Measurements from ENCODE around the gene DAPL1. TPM values are rescaled to one million over a fixed set of nuclear protein-coding genes. Genes with fewer than 3 reads are reported as not detected.

The DAPL1 gene
- total and polyA plus RNA-seq, 5 experiments from 2014 or later, result not detected

- Mint-ChIP-seq H3K4me1 (peaks cover 0 to 9% (median 0%) of the 10 kb centered on the region in 4 donors), H3K27me3 (peaks cover 5 to 10% (median 9%) of the 10 kb centered on the region in 5 donors), H3K36me3 (no peaks in the 10 kb centered on the region), H3K27ac (no peak overlapping the region), H3K9me3 (no peaks in the 10 kb centered on the region), H3K4me3 (no peak overlapping the region)
- POLR2A ChIA-PET, result no interaction called here
- no peak for ATAC-seq
- no peak for DNase-seq
These were observed 12.5 kb upstream of the DAPL1 start for GRCh38 chr2:158782616-158783015.

GRCh38 chr2:158783923-158784322 lies 11.2 kb upstream of the DAPL1 start:
- no peak for ATAC-seq

GRCh38 chr2:158786897-158787296 lies 8.2 kb upstream of the DAPL1 start:
- POLR2A ChIA-PET, result no interaction called here
- H3K27ac Mint-ChIP-seq, result no peak overlapping the region
- no peak for ATAC-seq

More at GRCh38 chr2:158783923-158784322, 11.2 kb upstream of the DAPL1 start:
- H3K4me1 Mint-ChIP-seq, result peaks cover 0 to 9% (median 0%) of the 10 kb centered on the region in 4 donors
- H3K9me3 Mint-ChIP-seq, result no peaks in the 10 kb centered on the region
- no peak overlapping the region for H3K27ac Mint-ChIP-seq
- H3K36me3 Mint-ChIP-seq, result no peaks in the 10 kb centered on the region
- peaks cover 4 to 10% (median 9%) of the 10 kb centered on the region in 5 donors for H3K27me3 Mint-ChIP-seq
- POLR2A ChIA-PET, result no interaction called here
- no peak overlapping the region for H3K4me3 Mint-ChIP-seq
- no peak for DNase-seq

GRCh38 chr2:158788951-158789350 lies 6.2 kb upstream of the DAPL1 start:
- Mint-ChIP-seq H3K27me3 (peaks cover 1 to 15% (median 6%) of the 10 kb centered on the region in 5 donors), H3K4me3 (no peak overlapping the region), H3K9me3 (no peaks in the 10 kb centered on the region), H3K27ac (no peak overlapping the region), H3K4me1 (peaks cover 0 to 1% (median 0%) of the 10 kb centered on the region in 4 donors), H3K36me3 (no peaks in the 10 kb centered on the region)
- POLR2A ChIA-PET, result no interaction called here
- no peak for ATAC-seq
- no peak for DNase-seq

More at GRCh38 chr2:158786897-158787296, 8.2 kb upstream of the DAPL1 start:
- peaks cover 4 to 10% (median 9%) of the 10 kb centered on the region in 5 donors for H3K27me3 Mint-ChIP-seq
- H3K36me3 Mint-ChIP-seq, result no peaks in the 10 kb centered on the region
- no peaks in the 10 kb centered on the region for H3K9me3 Mint-ChIP-seq
- H3K4me1 Mint-ChIP-seq, result peaks cover 0 to 9% (median 0%) of the 10 kb centered on the region in 4 donors
- DNase-seq, result no peak
- no peak overlapping the region for H3K4me3 Mint-ChIP-seq

- POLR2A ChIA-PET, result no interaction called here
- Mint-ChIP-seq H3K9me3 (no peaks in the 10 kb centered on the region), H3K27ac (no peak overlapping the region), H3K4me1 (peaks cover 0 to 11% (median 2%) of the 10 kb centered on the region in 4 donors), H3K4me3 (no peak overlapping the region), H3K27me3 (peaks cover 8 to 24% (median 13%) of the 10 kb centered on the region in 5 donors), H3K36me3 (no peaks in the 10 kb centered on the region)
- ATAC-seq (no peak), DNase-seq (no peak)
These were observed 1.5 kb downstream of the DAPL1 start for GRCh38 chr2:158796652-158797051.

GRCh38 chr2:158797963-158798700 lies 3.0 kb downstream of the DAPL1 start:
- H3K27ac Mint-ChIP-seq, result no peak overlapping the region
- ATAC-seq (no peak), DNase-seq (no peak)
- H3K4me3 Mint-ChIP-seq, result no peak overlapping the region
- H3K36me3 Mint-ChIP-seq, result no peaks in the 10 kb centered on the region
- H3K9me3 Mint-ChIP-seq, result no peaks in the 10 kb centered on the region
- H3K27me3 Mint-ChIP-seq, result peaks cover 8 to 24% (median 13%) of the 10 kb centered on the region in 5 donors
- POLR2A ChIA-PET, result no interaction called here
- peaks cover 0 to 11% (median 2%) of the 10 kb centered on the region in 4 donors for H3K4me1 Mint-ChIP-seq

GRCh38 chr2:158799181-158799580 lies 4.1 kb downstream of the DAPL1 start:
- Mint-ChIP-seq H3K27me3 (peaks cover 8 to 15% (median 12%) of the 10 kb centered on the region in 5 donors), H3K4me3 (no peak overlapping the region), H3K4me1 (peaks cover 0 to 11% (median 2%) of the 10 kb centered on the region in 4 donors), H3K36me3 (no peaks in the 10 kb centered on the region), H3K27ac (no peak overlapping the region), H3K9me3 (no peaks in the 10 kb centered on the region)
- DNase-seq, result no peak
- POLR2A ChIA-PET, result no interaction called here
- ATAC-seq, result no peak

- no peak for DNase-seq
- POLR2A ChIA-PET, result no interaction called here
- Mint-ChIP-seq H3K36me3 (no peaks in the 10 kb centered on the region), H3K27me3 (peaks cover 0 to 8% (median 2%) of the 10 kb centered on the region in 5 donors), H3K27ac (no peak overlapping the region), H3K4me1 (no peaks in the 10 kb centered on the region), H3K4me3 (no peak overlapping the region), H3K9me3 (no peaks in the 10 kb centered on the region)
- no peak for ATAC-seq
These were observed 8.4 kb downstream of the DAPL1 start for GRCh38 chr2:158803506-158803905.

- peaks cover 0 to 8% (median 0%) of the 10 kb centered on the region in 5 donors for H3K27me3 Mint-ChIP-seq
- POLR2A ChIA-PET, result no interaction called here
- H3K36me3 Mint-ChIP-seq, result no peaks in the 10 kb centered on the region
- DNase-seq (no peak), ATAC-seq (no peak)
- H3K4me3 Mint-ChIP-seq, result no peak overlapping the region
- no peaks in the 10 kb centered on the region for H3K4me1 Mint-ChIP-seq
- H3K9me3 Mint-ChIP-seq, result no peaks in the 10 kb centered on the region
- no peak overlapping the region for H3K27ac Mint-ChIP-seq
These were observed 10.1 kb downstream of the DAPL1 start for GRCh38 chr2:158805255-158805654.

- POLR2A ChIA-PET, result no interaction called here
These were observed 10.8 kb downstream of the DAPL1 start for GRCh38 chr2:158805936-158806335.

GRCh38 chr2:158806941-158807340 lies 11.8 kb downstream of the DAPL1 start:
- Mint-ChIP-seq H3K27ac (no peak overlapping the region), H3K4me1 (no peaks in the 10 kb centered on the region), H3K27me3 (peaks cover 2 to 11% (median 3%) of the 10 kb centered on the region in 5 donors), H3K9me3 (no peaks in the 10 kb centered on the region), H3K4me3 (no peak overlapping the region), H3K36me3 (no peaks in the 10 kb centered on the region)
- ATAC-seq (no peak), DNase-seq (no peak)
- POLR2A ChIA-PET, result no interaction called here

More at GRCh38 chr2:158805936-158806335, 10.8 kb downstream of the DAPL1 start:
- H3K4me3 Mint-ChIP-seq, result no peak overlapping the region
- DNase-seq (no peak), ATAC-seq (no peak)
- no peak overlapping the region for H3K27ac Mint-ChIP-seq
- H3K27me3 Mint-ChIP-seq, result peaks cover 0 to 10% (median 2%) of the 10 kb centered on the region in 5 donors
- no peaks in the 10 kb centered on the region for H3K36me3 Mint-ChIP-seq
- H3K4me1 Mint-ChIP-seq, result no peaks in the 10 kb centered on the region
- no peaks in the 10 kb centered on the region for H3K9me3 Mint-ChIP-seq

GRCh38 chr2:158808426-158808825 lies 13.3 kb downstream of the DAPL1 start:
- no peak overlapping the region for H3K27ac Mint-ChIP-seq
- no peaks in the 10 kb centered on the region for H3K36me3 Mint-ChIP-seq
- peaks cover 3 to 14% (median 7%) of the 10 kb centered on the region in 5 donors for H3K27me3 Mint-ChIP-seq
- ATAC-seq, result no peak
- no peak overlapping the region for H3K4me3 Mint-ChIP-seq
- POLR2A ChIA-PET, result no interaction called here
- no peaks in the 10 kb centered on the region for H3K4me1 Mint-ChIP-seq
- H3K9me3 Mint-ChIP-seq, result no peaks in the 10 kb centered on the region
- DNase-seq, result no peak

- Mint-ChIP-seq H3K36me3 (no peaks in the 10 kb centered on the region), H3K27ac (no peak overlapping the region), H3K27me3 (peaks cover 5 to 23% (median 10%) of the 10 kb centered on the region in 5 donors), H3K4me1 (no peaks in the 10 kb centered on the region), H3K4me3 (no peak overlapping the region), H3K9me3 (peaks cover 0 to 2% (median 0%) of the 10 kb centered on the region in 9 donors)
- POLR2A ChIA-PET, result no interaction called here
- no peak for ATAC-seq
- no peak for DNase-seq
These were observed 14.7 kb downstream of the DAPL1 start for GRCh38 chr2:158809816-158810215.
